Measurements from ENCODE around the gene ADCY3. TPM values are rescaled to one million over a fixed set of nuclear protein-coding genes. Genes with fewer than 3 reads are reported as not detected.

ADCY3 gene
- total and polyA plus RNA-seq, 7 donors = 9.2 to 15.2 (median 12.1) TPM

GRCh38 chr2:24832931-24833701, 86.9 kb downstream of the ADCY3 start:
- H3K4me1 ChIP-seq = no peaks in the 10 kb centered on the region
- ATAC-seq (no peak), DNase-seq (peak in 1 of 2 donors; percentile 45)
- WGBS, 3 donors = 86 to 89% (median 89%) methylated on average over 22 of the region's 22 CpGs
- no peak overlapping the region for H3K4me3 ChIP-seq
- intact Hi-C loops (cut with DNase I) = no loop called here
- H3K27me3 ChIP-seq (ENCODE audit: insufficient read depth in 3 of 3, low read length in 2 of 3) = no peaks in the 10 kb centered on the region
- no peaks in the 10 kb centered on the region for H3K9me3 ChIP-seq
- H3K27ac ChIP-seq = no peak overlapping the region
- TF ChIP-seq, protein P1, sequence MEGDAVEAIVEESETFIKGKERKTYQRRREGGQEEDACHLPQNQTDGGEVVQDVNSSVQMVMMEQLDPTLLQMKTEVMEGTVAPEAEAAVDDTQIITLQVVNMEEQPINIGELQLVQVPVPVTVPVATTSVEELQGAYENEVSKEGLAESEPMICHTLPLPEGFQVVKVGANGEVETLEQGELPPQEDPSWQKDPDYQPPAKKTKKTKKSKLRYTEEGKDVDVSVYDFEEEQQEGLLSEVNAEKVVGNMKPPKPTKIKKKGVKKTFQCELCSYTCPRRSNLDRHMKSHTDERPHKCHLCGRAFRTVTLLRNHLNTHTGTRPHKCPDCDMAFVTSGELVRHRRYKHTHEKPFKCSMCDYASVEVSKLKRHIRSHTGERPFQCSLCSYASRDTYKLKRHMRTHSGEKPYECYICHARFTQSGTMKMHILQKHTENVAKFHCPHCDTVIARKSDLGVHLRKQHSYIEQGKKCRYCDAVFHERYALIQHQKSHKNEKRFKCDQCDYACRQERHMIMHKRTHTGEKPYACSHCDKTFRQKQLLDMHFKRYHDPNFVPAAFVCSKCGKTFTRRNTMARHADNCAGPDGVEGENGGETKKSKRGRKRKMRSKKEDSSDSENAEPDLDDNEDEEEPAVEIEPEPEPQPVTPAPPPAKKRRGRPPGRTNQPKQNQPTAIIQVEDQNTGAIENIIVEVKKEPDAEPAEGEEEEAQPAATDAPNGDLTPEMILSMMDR (IDR thresholded peaks at IDR 0.05) = no peak
- no peaks in the 10 kb centered on the region for H3K36me3 ChIP-seq (ENCODE audit: insufficient read depth in 1 of 2, low read depth in 1 of 2)

- peaks cover under 1% of the 10 kb centered on the region for H3K4me1 ChIP-seq
- H3K9me3 ChIP-seq = no peaks in the 10 kb centered on the region
- H3K36me3 ChIP-seq (ENCODE audit: insufficient read depth in 1 of 2, low read depth in 1 of 2) = no peaks in the 10 kb centered on the region
- DNase-seq (peak in 1 of 2 donors; percentile 41), ATAC-seq (no peak)
- 49 to 54% (median 53%) methylated on average over 9 of the region's 9 CpGs for WGBS, 3 donors
- no peak overlapping the region for H3K4me3 ChIP-seq
- TF ChIP-seq, protein P1 (IDR thresholded peaks at IDR 0.05) = no peak
- no peak overlapping the region for H3K27ac ChIP-seq
- H3K27me3 ChIP-seq (ENCODE audit: insufficient read depth in 3 of 3, low read length in 2 of 3) = no peaks in the 10 kb centered on the region
- intact Hi-C loops (cut with DNase I) = no loop called here
Measured at GRCh38 chr2:24832521-24832920, 87.5 kb downstream of the ADCY3 start.

- WGBS, 3 donors = 10 to 35% (median 20%) methylated on average over 13 to 14 of the region's 14 CpGs
- intact Hi-C loops (cut with DNase I) = no loop called here
- DNase-seq (peak in 1 of 2 donors; percentile 80), ATAC-seq (peak; percentile 74 to 85 (median 76))
- H3K27me3 ChIP-seq (ENCODE audit: insufficient read depth in 3 of 3, low read length in 2 of 3) = no peaks in the 10 kb centered on the region
- no peaks in the 10 kb centered on the region for H3K36me3 ChIP-seq (ENCODE audit: insufficient read depth in 1 of 2, low read depth in 1 of 2)
- TF ChIP-seq, protein P1 (IDR thresholded peaks at IDR 0.05) = no peak
- no peak overlapping the region for H3K27ac ChIP-seq
- no peak overlapping the region for H3K4me3 ChIP-seq
- H3K9me3 ChIP-seq = no peaks in the 10 kb centered on the region
- H3K4me1 ChIP-seq = peaks cover 5% of the 10 kb centered on the region
Measured at GRCh38 chr2:24832073-24832461, 88.0 kb downstream of the ADCY3 start.

DNA sequence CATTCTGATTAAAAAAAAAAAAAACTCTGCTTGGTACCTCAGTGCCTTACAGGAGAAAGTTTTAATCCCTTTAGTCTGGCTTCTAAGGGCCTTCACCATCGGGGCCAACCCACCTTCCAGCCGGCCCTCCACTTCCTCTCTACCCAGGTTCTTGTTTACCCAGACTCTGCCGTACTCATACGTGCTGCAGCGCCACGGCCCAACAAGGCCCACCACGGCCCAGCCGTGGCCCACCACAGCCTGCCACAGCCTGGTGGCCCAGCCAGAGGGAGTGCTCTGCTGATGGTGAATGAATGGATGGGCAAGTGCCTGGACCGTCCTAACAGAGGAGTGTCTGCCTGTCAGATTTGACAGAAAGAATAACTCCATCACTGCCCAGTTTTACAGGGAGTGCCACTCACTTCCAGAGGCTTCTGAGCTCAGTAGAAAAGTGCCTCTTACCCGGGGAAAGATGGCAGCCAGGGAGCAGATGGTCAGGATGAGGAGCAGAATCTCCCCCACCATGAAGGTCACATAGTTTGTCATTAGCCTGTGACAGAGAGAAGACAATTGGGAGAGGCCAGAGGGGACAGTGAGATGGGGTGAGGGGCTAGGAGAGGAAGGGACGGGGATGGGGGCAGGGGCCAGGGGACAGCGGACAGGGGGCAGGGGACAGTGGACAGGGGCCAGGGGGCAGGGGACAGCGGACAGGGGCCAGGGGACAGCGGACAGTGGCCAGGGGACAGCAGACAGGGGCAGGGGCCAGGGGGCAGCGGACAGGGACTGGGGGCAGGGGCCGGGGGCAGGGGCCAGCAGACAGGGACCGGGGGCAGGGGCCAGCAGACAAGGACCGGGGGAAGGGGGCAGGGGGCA, 88.6 kb downstream of the ADCY3 start:
- Histone ChIP-seq H3K4me1 (peaks cover 5% of the 10 kb centered on the region), H3K27ac (no peak overlapping the region), H3K4me3 (no peak overlapping the region), H3K27me3 (ENCODE audit: insufficient read depth in 3 of 3, low read length in 2 of 3) (no peaks in the 10 kb centered on the region), H3K9me3 (no peaks in the 10 kb centered on the region), H3K36me3 (ENCODE audit: insufficient read depth in 1 of 2, low read depth in 1 of 2) (no peaks in the 10 kb centered on the region)
- intact Hi-C loops (cut with DNase I) = no loop called here
- WGBS, 3 donors = 73 to 85% (median 82%) methylated on average over 13 to 18 of the region's 18 CpGs
- TF ChIP-seq, protein P1 (IDR thresholded peaks at IDR 0.05) = no peak
- DNase-seq (peak in 1 of 2 donors; percentile 28), ATAC-seq (peak in 1 of 4 donors; percentile 9)

Data from psoas muscle (tissue), 8 donors.